DOHH2 (cell line): ENCODE results near the gene CBFA2T2.

ENCODE experiments used
- H3F3A ChIP-seq: fragments of 200-600 bp; sonication (generic), shearing (Covaris generic); 2 replicates; pipeline ENCODE4 v1.6.0; 2016; ENCODE audit warnings: antibody characterized with exemption, mild to moderate bottlenecking; ENCODE audit not compliant: control insufficient read depth, insufficient read depth
- H3K27ac ChIP-seq: fragments of 200-600 bp; sonication (generic); 2 replicates; pipeline ENCODE4 v1.5.1; 2014; ENCODE audit warnings: low read depth, mild to moderate bottlenecking, low read length, moderate library complexity
- H3K27me3 ChIP-seq: fragments of 200-600 bp; sonication (generic); 2 replicates; pipeline ENCODE4 v1.6.1; 2014; ENCODE audit warnings: mild to moderate bottlenecking, low read length, mixed read lengths; ENCODE audit not compliant: control insufficient read depth
- H3K36me3 ChIP-seq: fragments of 200-600 bp; sonication (generic); 2 replicates; pipeline ENCODE4 v1.6.1; 2014; ENCODE audit warnings: mild to moderate bottlenecking, low read length, moderate library complexity, mixed read lengths; ENCODE audit not compliant: control insufficient read depth
- H3K4me1 ChIP-seq: fragments of 200-600 bp; sonication (generic); 2 replicates; pipeline ENCODE4 v1.6.1; 2014; ENCODE audit warnings: mild to moderate bottlenecking, low read length, mixed read lengths; ENCODE audit not compliant: control insufficient read depth
- H3K4me2 ChIP-seq: fragments of 200-600 bp; sonication (generic); 2 replicates; pipeline ENCODE4 v1.6.0; 2014; ENCODE audit warnings: mild to moderate bottlenecking, low read length, moderate library complexity
- H3K4me3 ChIP-seq: fragments of 200-600 bp; sonication (generic); 2 replicates; pipeline ENCODE4 v1.5.1; 2014; ENCODE audit warnings: mild to moderate bottlenecking, low read length, mixed read lengths
- H3K79me2 ChIP-seq: fragments of 200-600 bp; sonication (generic); 2 replicates; pipeline ENCODE4 v1.6.1; 2014; ENCODE audit warnings: mild to moderate bottlenecking, low read length, mixed read lengths; ENCODE audit not compliant: control insufficient read depth
- H3K9me2 ChIP-seq: fragments of 200-600 bp; sonication (generic); replicated peaks from 2 replicates; pipeline ENCODE4 v1.6.1; 2014; ENCODE audit warnings: mild to moderate bottlenecking, low read length, mixed read lengths; ENCODE audit not compliant: control insufficient read depth
- H3K9me3 ChIP-seq: fragments of 200-600 bp; sonication (generic); 2 replicates; pipeline ENCODE4 v1.6.1; 2014; ENCODE audit warnings: antibody characterized with exemption, low read length, mixed read lengths; ENCODE audit not compliant: control insufficient read depth, insufficient read depth
- H4K20me1 ChIP-seq: fragments of 200-600 bp; sonication (generic); 2 replicates; pipeline ENCODE4 v1.6.0; 2014; ENCODE audit warnings: low read depth, mild to moderate bottlenecking, antibody characterized with exemption, low read length, moderate library complexity; ENCODE audit not compliant: control insufficient read depth, insufficient read depth
- CTCF ChIP-seq: fragments of 200-600 bp; sonication (generic); IDR thresholded peaks from one replicate; pipeline ENCODE4 v1.5.1; 2014; ENCODE audit warnings: antibody characterized with exemption, mild to moderate bottlenecking, low read depth, low read length; ENCODE audit not compliant: poor library complexity, severe bottlenecking
- EZH2phosphoT487 ChIP-seq: fragments of 200-600 bp; sonication (generic); IDR thresholded peaks from 2 replicates; pipeline ENCODE4 v1.6.1; 2017; ENCODE audit warnings: borderline replicate concordance, mild to moderate bottlenecking, antibody characterized with exemption, low read length, moderate library complexity, mixed read lengths

The CBFA2T2 gene

GRCh38 chr20:33561692-33562601 is 72.1 kb downstream of the CBFA2T2 start:
- no peak overlapping the region for H3K4me2 ChIP-seq
- no peak overlapping the region for H3K4me3 ChIP-seq
- no peaks in the 10 kb centered on the region for H3K79me2 ChIP-seq
- H3K27ac ChIP-seq, result no peak overlapping the region
- no peaks in the 10 kb centered on the region for H3K9me2 ChIP-seq
- no peaks in the 10 kb centered on the region for H4K20me1 ChIP-seq
- no peaks in the 10 kb centered on the region for H3K4me1 ChIP-seq
- H3K27me3 ChIP-seq, result no peaks in the 10 kb centered on the region
- TF ChIP-seq CTCF, result no peak
- no peak for TF ChIP-seq EZH2phosphoT487
- no peaks in the 10 kb centered on the region for H3K9me3 ChIP-seq
- H3F3A ChIP-seq, result no peaks in the 10 kb centered on the region
- no peaks in the 10 kb centered on the region for H3K36me3 ChIP-seq

GRCh38 chr20:33563788-33564187 is 73.9 kb downstream of the CBFA2T2 start:
- Histone ChIP-seq H3K9me3 (no peaks in the 10 kb centered on the region), H3K4me2 (no peak overlapping the region), H3F3A (no peaks in the 10 kb centered on the region), H3K27me3 (no peaks in the 10 kb centered on the region), H3K79me2 (no peaks in the 10 kb centered on the region), H3K27ac (no peak overlapping the region), H3K36me3 (peaks cover 7% of the 10 kb centered on the region), H3K4me1 (peaks cover 11% of the 10 kb centered on the region), H3K4me3 (no peak overlapping the region), H3K9me2 (no peaks in the 10 kb centered on the region), H4K20me1 (no peaks in the 10 kb centered on the region)
- TF ChIP-seq CTCF (no peak), EZH2phosphoT487 (no peak)

GRCh38 chr20:33566781-33567603 is 77.1 kb downstream of the CBFA2T2 start:
- Histone ChIP-seq H3K9me3 (no peaks in the 10 kb centered on the region), H3F3A (no peaks in the 10 kb centered on the region), H3K9me2 (no peaks in the 10 kb centered on the region), H3K36me3 (peaks cover 14% of the 10 kb centered on the region), H3K4me1 (peaks cover 16% of the 10 kb centered on the region), H3K4me3 (no peak overlapping the region), H4K20me1 (no peaks in the 10 kb centered on the region), H3K79me2 (no peaks in the 10 kb centered on the region), H3K27me3 (no peaks in the 10 kb centered on the region), H3K27ac (no peak overlapping the region), H3K4me2 (no peak overlapping the region)
- TF ChIP-seq EZH2phosphoT487, result no peak
